IMR-90 (cell line): ENCODE data around the gene PLD3.

Experiments used
- CTCF ChIP-seq: conservative IDR thresholded peaks from 2 replicates; pipeline ENCODE4 v1.5.1; 2012; ENCODE audit warnings: mild to moderate bottlenecking, low read depth, low read length, improper control_type of control experiment
- ELK1 ChIP-seq: fragments of 150-350 bp; IDR thresholded peaks from 2 replicates; pipeline ENCODE4 v1.6.1; 2016; ENCODE audit warnings: low read depth, mild to moderate bottlenecking, low read length, moderate library complexity, borderline replicate concordance
- FOS ChIP-seq: fragments of 150-350 bp; IDR thresholded peaks from 2 replicates; pipeline ENCODE4 v1.6.1; 2016; ENCODE audit warnings: low read depth, low read length
- MAFK ChIP-seq: IDR thresholded peaks from 2 replicates; pipeline ENCODE4 v1.6.1; 2012; ENCODE audit warnings: low read depth, low read length, improper control_type of control experiment
- MAZ ChIP-seq: IDR thresholded peaks from 2 replicates; pipeline ENCODE4 v1.6.1; 2012; ENCODE audit warnings: low read depth, mild to moderate bottlenecking, low read length, improper control_type of control experiment, moderate library complexity, borderline replicate concordance
- MXI1 ChIP-seq: IDR thresholded peaks from 2 replicates; pipeline ENCODE4 v1.6.1; 2012; ENCODE audit warnings: low read depth, mild to moderate bottlenecking, low read length, moderate library complexity, borderline replicate concordance
- POLR2A ChIP-seq: IDR thresholded peaks from 2 replicates; pipeline ENCODE4 v1.6.1; 2012; ENCODE audit warnings: mild to moderate bottlenecking, low read depth, low read length
- RAD21 ChIP-seq: IDR thresholded peaks from 2 replicates; pipeline ENCODE4 v1.6.1; 2012; ENCODE audit warnings: low read length, improper control_type of control experiment
- RCOR1 ChIP-seq: IDR thresholded peaks from 2 replicates; pipeline ENCODE4 v1.6.1; 2012; ENCODE audit warnings: mild to moderate bottlenecking, low read length, improper control_type of control experiment; ENCODE audit not compliant: insufficient replicate concordance
- SMC3 ChIP-seq: fragments of 150-350 bp; IDR thresholded peaks from 2 replicates; pipeline ENCODE4 v1.6.1; 2016; ENCODE audit warnings: low read depth, mild to moderate bottlenecking, antibody characterized with exemption, low read length, moderate library complexity
- USF2 ChIP-seq: fragments of 150-350 bp; IDR thresholded peaks from 2 replicates; pipeline ENCODE4 v1.6.1; 2017; ENCODE audit warnings: mild to moderate bottlenecking, antibody characterized with exemption, low read length, low read depth

GRCh38 chr19:40322951-40323615, 25.4 kb upstream of the PLD3 start:
- TF ChIP-seq CTCF (no peak), POLR2A (no peak), RAD21 (no peak), SMC3 (no peak), FOS (no peak), USF2 (no peak), MXI1 (no peak), MAFK (no peak), MAZ (no peak), RCOR1 (no peak), ELK1 (no peak)
